MM.1S (cell line): ENCODE data around the gene IQSEC1.

Source experiments
- DNase-seq: peaks from one replicate; pipeline ENCODE4 v3.0.0-alpha.2; 2015
- H2AFZ ChIP-seq: fragments of 300-600 bp; sonication (generic); 2 replicates; pipeline ENCODE4 v1.6.0; 2016; ENCODE audit warnings: antibody characterized with exemption, low read length
- H3F3A ChIP-seq: fragments of 300-600 bp; sonication (generic); 2 replicates; pipeline ENCODE4 v1.6.1; 2016; ENCODE audit warnings: mild to moderate bottlenecking, antibody characterized with exemption, low read length, moderate library complexity, mixed read lengths; ENCODE audit not compliant: insufficient read depth
- H3K27ac ChIP-seq: fragments of 300-600 bp; sonication (generic); 2 replicates; pipeline ENCODE4 v1.5.1; 2016; ENCODE audit warnings: mild to moderate bottlenecking, low read length
- H3K27me3 ChIP-seq: fragments of 300-600 bp; sonication (generic); replicated peaks from 2 replicates; pipeline ENCODE4 v1.6.0; 2016; ENCODE audit warnings: low read length; ENCODE audit not compliant: insufficient read depth
- H3K36me3 ChIP-seq: fragments of 300-600 bp; sonication (generic); replicated peaks from 2 replicates; pipeline ENCODE4 v1.6.1; 2016; ENCODE audit warnings: mild to moderate bottlenecking, low read length, mixed read lengths; ENCODE audit not compliant: insufficient read depth
- H3K4me1 ChIP-seq: fragments of 300-600 bp; sonication (generic); 2 replicates; pipeline ENCODE4 v1.6.1; 2016; ENCODE audit warnings: low read length, mixed read lengths
- H3K4me2 ChIP-seq: fragments of 300-600 bp; sonication (generic); 2 replicates; pipeline ENCODE4 v1.6.0; 2016; ENCODE audit warnings: low read depth, low read length
- H3K4me3 ChIP-seq: fragments of 300-600 bp; sonication (generic); 2 replicates; pipeline ENCODE4 v1.5.1; 2016; ENCODE audit warnings: low read length, mixed read lengths
- H3K79me2 ChIP-seq: fragments of 300-600 bp; sonication (generic); 2 replicates; pipeline ENCODE4 v1.6.1; 2016; ENCODE audit warnings: mixed run types, low read length, mixed read lengths
- H3K9ac ChIP-seq: fragments of 300-600 bp; sonication (generic); 2 replicates; pipeline ENCODE4 v1.6.1; 2016; ENCODE audit warnings: low read length, mixed read lengths
- H3K9me2 ChIP-seq: fragments of 300-600 bp; sonication (generic); replicated peaks from 2 replicates; pipeline ENCODE4 v1.6.1; 2016; ENCODE audit warnings: mild to moderate bottlenecking, low read length, mixed read lengths; ENCODE audit not compliant: insufficient read depth
- H3K9me3 ChIP-seq: fragments of 300-600 bp; sonication (generic); replicated peaks from 2 replicates; pipeline ENCODE4 v1.6.1; 2016; ENCODE audit warnings: mild to moderate bottlenecking, low read length, mixed read lengths; ENCODE audit not compliant: insufficient read depth
- H4K20me1 ChIP-seq: fragments of 300-600 bp; sonication (generic); 2 replicates; pipeline ENCODE4 v1.6.1; 2016; ENCODE audit warnings: mild to moderate bottlenecking, low read length, moderate library complexity, mixed read lengths; ENCODE audit not compliant: insufficient read depth
- CTCF ChIP-seq: fragments of 300-600 bp; sonication (generic); IDR thresholded peaks from 2 replicates; pipeline ENCODE4 v1.5.1; 2016; ENCODE audit warnings: antibody characterized with exemption, low read length, mixed read lengths
- EZH2 ChIP-seq: fragments of 300-600 bp; sonication (generic); optimal IDR thresholded peaks from 2 replicates; pipeline ENCODE3; 2017; ENCODE audit warnings: low read depth, mild to moderate bottlenecking, antibody characterized with exemption, low read length, mixed read lengths
- EZH2phosphoT487 ChIP-seq: fragments of 300-600 bp; sonication (generic); IDR thresholded peaks from 2 replicates; pipeline ENCODE4 v1.6.1; 2018; ENCODE audit warnings: antibody characterized with exemption, low read length

IQSEC1 gene

GRCh38 chr3:12900885-12901411, 172.3 kb downstream of the IQSEC1 start:
- no peaks in the 10 kb centered on the region for H3K9me2 ChIP-seq
- H3K4me3 ChIP-seq: no peak overlapping the region
- no peak overlapping the region for H3K9ac ChIP-seq
- DNase-seq: no peak
- no peaks in the 10 kb centered on the region; the same call in 1 of the 2 replicates for H3K36me3 ChIP-seq
- no peaks in the 10 kb centered on the region for H3K9me3 ChIP-seq
- no peaks in the 10 kb centered on the region for H3K4me1 ChIP-seq
- H3K27me3 ChIP-seq: no peaks in the 10 kb centered on the region
- no peak overlapping the region for H2AFZ ChIP-seq
- H3K27ac ChIP-seq: no peak overlapping the region
- no peaks in the 10 kb centered on the region for H3K79me2 ChIP-seq
- no peak overlapping the region for H3K4me2 ChIP-seq
- no peaks in the 10 kb centered on the region for H3F3A ChIP-seq
- TF ChIP-seq EZH2 (no peak), CTCF (no peak), EZH2phosphoT487 (no peak)
- no peaks in the 10 kb centered on the region for H4K20me1 ChIP-seq

GRCh38 chr3:12898965-12899755, 174.1 kb downstream of the IQSEC1 start:
- no peak overlapping the region for H3K27ac ChIP-seq
- TF ChIP-seq EZH2: no peak
- no peak for TF ChIP-seq CTCF
- no peak for TF ChIP-seq EZH2phosphoT487
- H3K36me3 ChIP-seq: no peaks in the 10 kb centered on the region; the same call in 1 of the 2 replicates
- no peak overlapping the region for H3K4me3 ChIP-seq
- no peaks in the 10 kb centered on the region; the same call in 1 of the 2 replicates for H3F3A ChIP-seq
- no peak overlapping the region for H3K4me2 ChIP-seq
- no peaks in the 10 kb centered on the region for H3K9me2 ChIP-seq
- H3K27me3 ChIP-seq: peaks cover 4% of the 10 kb centered on the region; the same call in 1 of the 2 replicates
- no peak for DNase-seq
- no peaks in the 10 kb centered on the region for H4K20me1 ChIP-seq
- no peaks in the 10 kb centered on the region for H3K4me1 ChIP-seq
- H3K9me3 ChIP-seq: no peaks in the 10 kb centered on the region
- no peak overlapping the region for H3K9ac ChIP-seq
- H2AFZ ChIP-seq: no peak overlapping the region
- no peaks in the 10 kb centered on the region for H3K79me2 ChIP-seq

- Histone ChIP-seq H3K9me3 (no peaks in the 10 kb centered on the region), H3K4me2 (no peak overlapping the region), H3F3A (no peaks in the 10 kb centered on the region; the same call in 1 of the 2 replicates), H3K27ac (no peak overlapping the region), H3K27me3 (peaks cover 4% of the 10 kb centered on the region; the same call in 1 of the 2 replicates), H3K36me3 (no peaks in the 10 kb centered on the region; the same call in 1 of the 2 replicates), H3K9me2 (no peaks in the 10 kb centered on the region), H3K4me3 (no peak overlapping the region), H4K20me1 (no peaks in the 10 kb centered on the region), H3K79me2 (no peaks in the 10 kb centered on the region), H3K9ac (no peak overlapping the region), H3K4me1 (no peaks in the 10 kb centered on the region), H2AFZ (no peak overlapping the region)
- DNase-seq: no peak
- TF ChIP-seq EZH2phosphoT487 (no peak), CTCF (no peak), EZH2 (no peak)
These were observed 174.8 kb downstream of the IQSEC1 start for GRCh38 chr3:12898290-12898964.
